MG63 (cell line): ENCODE measurements around the gene WWOX. TPM values are rescaled to one million over a fixed set of nuclear protein-coding genes. Genes with fewer than 3 reads are reported as not detected.
A peak's percentile ranks its signal among the peaks of the same experiment; 100 is the strongest.

ENCODE experiments used
- DNase-seq: peaks from one replicate; pipeline ENCODE4 v3.0.0-alpha.2; 2020
- H3K27me3 ChIP-seq: fragments of 250-450 bp; sonication (Bioruptor Pico); 2 replicates; pipeline ENCODE4 v1.5.1; 2020; ENCODE audit warnings: mild to moderate bottlenecking, moderate library complexity
- H3K36me3 ChIP-seq: fragments of 250-450 bp; sonication (Bioruptor Pico); 2 replicates; pipeline ENCODE4 v1.5.1; 2020; ENCODE audit warnings: mild to moderate bottlenecking, moderate library complexity
- H3K4me3 ChIP-seq: fragments of 250-450 bp; sonication (Bioruptor Pico); 2 replicates; pipeline ENCODE4 v1.5.1; 2020; ENCODE audit warnings: mild to moderate bottlenecking, moderate library complexity
- H3K9me3 ChIP-seq: fragments of 250-450 bp; sonication (Bioruptor Pico); 2 replicates; pipeline ENCODE4 v1.5.1; 2020; ENCODE audit warnings: mild to moderate bottlenecking, moderate library complexity
- total RNA-seq: library from RNA; depleted of rRNA; stranded (reverse); fragments of >200 nt; shearing (Covaris generic); gene quantifications from 2 replicates; pipeline ENCODE4 v1.2.3, GENCODE V29; 2014; ENCODE audit warnings: low replicate concordance

The WWOX gene
- total RNA-seq, 1 experiment from 2014 or later = 11.4 TPM

GRCh38 chr16:79155904-79156303 is 1056.5 kb downstream of the WWOX start:
- no peak overlapping the region for H3K4me3 ChIP-seq
- H3K27me3 ChIP-seq = no peaks in the 10 kb centered on the region
- no peaks in the 10 kb centered on the region for H3K9me3 ChIP-seq
- H3K36me3 ChIP-seq = no peaks in the 10 kb centered on the region
- no peak for DNase-seq

DNA sequence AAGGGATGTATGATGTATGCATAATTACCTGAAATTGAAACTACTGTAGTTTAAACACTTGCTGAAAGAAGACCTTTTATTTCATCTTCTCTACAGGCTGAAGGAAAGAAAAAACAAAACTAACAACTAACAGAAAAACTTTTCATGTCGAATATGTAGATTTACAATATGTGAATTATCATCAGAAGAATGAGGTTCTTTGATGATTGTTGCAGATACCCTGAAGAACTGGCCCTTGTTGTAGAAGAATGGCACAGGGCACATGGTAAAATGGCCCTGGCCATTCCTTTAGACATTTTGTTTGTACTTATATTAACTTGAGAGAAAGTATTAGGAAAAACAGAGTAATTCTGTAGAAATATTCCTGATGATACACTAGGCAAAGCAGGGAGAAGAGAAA is 1057.3 kb downstream of the WWOX start:
- Histone ChIP-seq H3K4me3 (no peak overlapping the region), H3K27me3 (no peaks in the 10 kb centered on the region), H3K36me3 (no peaks in the 10 kb centered on the region), H3K9me3 (no peaks in the 10 kb centered on the region)
- DNase-seq = no peak

- Histone ChIP-seq H3K27me3 (no peaks in the 10 kb centered on the region), H3K9me3 (no peaks in the 10 kb centered on the region), H3K36me3 (no peaks in the 10 kb centered on the region), H3K4me3 (no peak overlapping the region)
- no peak for DNase-seq
Observed at GRCh38 chr16:79158337-79158736, 1058.9 kb downstream of the WWOX start.

DNA sequence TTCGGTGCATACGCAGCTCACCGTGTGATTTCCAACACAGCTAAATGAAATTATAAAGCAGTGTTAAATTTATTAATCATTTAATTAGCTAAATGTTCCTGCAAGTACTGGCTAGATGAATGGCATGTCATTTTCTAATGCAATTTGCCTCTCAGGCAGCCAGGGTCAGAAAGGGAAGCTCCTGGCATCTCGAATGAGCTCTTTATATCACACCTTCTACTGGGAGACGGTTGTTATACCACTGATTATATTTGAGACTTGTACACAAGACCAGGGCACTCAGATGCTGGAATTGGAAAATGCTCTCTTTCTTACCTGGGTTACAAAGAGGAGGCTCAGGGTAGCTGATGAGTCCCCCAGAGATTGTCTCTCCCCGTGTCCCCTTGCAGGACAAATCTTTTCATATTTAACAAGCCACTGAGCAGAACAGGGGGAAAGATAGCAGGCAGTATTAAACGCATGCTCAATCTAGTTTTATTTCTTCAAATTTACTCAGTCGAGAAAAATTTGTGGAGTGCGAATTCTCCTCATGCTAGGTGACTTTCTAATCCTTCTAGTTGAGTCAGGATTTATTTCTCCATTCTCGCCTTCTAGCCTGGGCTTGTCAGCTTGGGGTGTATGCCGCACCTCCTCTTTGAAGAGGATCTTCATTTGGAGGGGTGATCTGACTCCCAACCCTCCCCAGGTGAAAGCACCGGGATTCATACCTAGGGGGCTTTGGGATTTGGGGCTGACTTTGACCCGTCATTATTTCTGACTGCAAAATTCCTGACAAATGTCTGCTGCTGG is 1060.0 kb downstream of the WWOX start:
- no peaks in the 10 kb centered on the region for H3K36me3 ChIP-seq
- no peaks in the 10 kb centered on the region for H3K27me3 ChIP-seq
- DNase-seq = no peak
- H3K4me3 ChIP-seq = no peak overlapping the region
- H3K9me3 ChIP-seq = no peaks in the 10 kb centered on the region

- Histone ChIP-seq H3K36me3 (no peaks in the 10 kb centered on the region), H3K4me3 (no peak overlapping the region), H3K27me3 (no peaks in the 10 kb centered on the region), H3K9me3 (no peaks in the 10 kb centered on the region)
- DNase-seq = no peak
Observed at GRCh38 chr16:79162977-79163376, 1063.5 kb downstream of the WWOX start.

GRCh38 chr16:79163691-79164387 is 1064.4 kb downstream of the WWOX start:
- Histone ChIP-seq H3K36me3 (no peaks in the 10 kb centered on the region), H3K27me3 (no peaks in the 10 kb centered on the region), H3K9me3 (no peaks in the 10 kb centered on the region), H3K4me3 (peak overlapping the region; percentile 21)
- peak; percentile 40 for DNase-seq

- Histone ChIP-seq H3K36me3 (no peaks in the 10 kb centered on the region), H3K27me3 (no peaks in the 10 kb centered on the region), H3K9me3 (no peaks in the 10 kb centered on the region), H3K4me3 (no peak overlapping the region; the same call in 1 of the 2 replicates)
- DNase-seq = no peak
Observed at GRCh38 chr16:79164388-79164995, 1065.0 kb downstream of the WWOX start.

DNA sequence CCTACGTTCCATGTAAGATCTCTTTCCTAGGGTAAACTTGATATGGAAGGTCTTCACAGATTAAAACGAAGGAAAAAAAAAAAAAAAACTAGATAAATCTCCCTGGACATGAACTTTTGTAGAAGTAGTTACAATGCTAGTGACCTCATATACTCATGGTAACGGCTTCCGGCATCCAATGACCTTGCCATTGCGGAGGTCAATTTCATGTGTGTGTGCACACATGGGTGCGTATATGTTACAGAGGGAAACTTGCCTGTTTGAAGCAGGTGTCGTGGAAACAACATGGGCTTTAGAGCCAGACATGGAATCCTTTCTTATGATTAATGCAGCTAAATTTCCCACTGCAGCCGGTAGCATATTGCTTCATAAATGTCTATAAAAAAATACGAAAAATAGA is 1065.6 kb downstream of the WWOX start:
- Histone ChIP-seq H3K9me3 (no peaks in the 10 kb centered on the region), H3K36me3 (no peaks in the 10 kb centered on the region), H3K4me3 (no peak overlapping the region), H3K27me3 (no peaks in the 10 kb centered on the region)
- DNase-seq = no peak

GRCh38 chr16:79165506-79165905 is 1066.1 kb downstream of the WWOX start:
- DNase-seq = no peak

GRCh38 chr16:79167893-79168292 is 1068.4 kb downstream of the WWOX start:
- DNase-seq = no peak
- no peaks in the 10 kb centered on the region for H3K36me3 ChIP-seq
- H3K4me3 ChIP-seq = no peak overlapping the region
- H3K9me3 ChIP-seq = no peaks in the 10 kb centered on the region
- no peaks in the 10 kb centered on the region for H3K27me3 ChIP-seq

More at GRCh38 chr16:79165506-79165905, 1066.1 kb downstream of the WWOX start:
- Histone ChIP-seq H3K27me3 (no peaks in the 10 kb centered on the region), H3K9me3 (no peaks in the 10 kb centered on the region), H3K36me3 (no peaks in the 10 kb centered on the region), H3K4me3 (no peak overlapping the region)

DNA sequence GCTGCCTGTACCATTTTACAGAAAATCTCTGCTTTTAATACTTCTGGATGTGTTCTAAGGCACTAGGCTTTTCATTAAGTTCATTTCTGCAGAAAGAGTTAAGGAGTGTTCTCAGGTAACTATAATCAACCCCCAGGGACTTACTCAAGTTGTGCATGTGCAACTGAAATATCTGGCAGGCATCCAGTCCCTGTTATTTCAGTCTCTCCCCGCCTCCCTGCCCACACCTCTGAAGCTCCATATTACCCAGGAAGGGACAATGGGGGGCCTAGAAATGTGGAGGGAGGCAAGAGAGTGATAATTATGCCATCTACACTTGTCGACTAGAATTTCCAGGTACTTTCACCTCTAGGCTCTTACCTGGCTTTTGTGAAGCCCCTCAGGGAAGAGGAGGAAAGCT is 1068.9 kb downstream of the WWOX start:
- no peak overlapping the region for H3K4me3 ChIP-seq
- no peaks in the 10 kb centered on the region for H3K27me3 ChIP-seq
- H3K9me3 ChIP-seq = no peaks in the 10 kb centered on the region
- no peak for DNase-seq
- no peaks in the 10 kb centered on the region for H3K36me3 ChIP-seq

GRCh38 chr16:79169239-79169638 is 1069.8 kb downstream of the WWOX start:
- no peak for DNase-seq
- Histone ChIP-seq H3K36me3 (no peaks in the 10 kb centered on the region), H3K4me3 (no peak overlapping the region), H3K27me3 (no peaks in the 10 kb centered on the region), H3K9me3 (no peaks in the 10 kb centered on the region)

DNA sequence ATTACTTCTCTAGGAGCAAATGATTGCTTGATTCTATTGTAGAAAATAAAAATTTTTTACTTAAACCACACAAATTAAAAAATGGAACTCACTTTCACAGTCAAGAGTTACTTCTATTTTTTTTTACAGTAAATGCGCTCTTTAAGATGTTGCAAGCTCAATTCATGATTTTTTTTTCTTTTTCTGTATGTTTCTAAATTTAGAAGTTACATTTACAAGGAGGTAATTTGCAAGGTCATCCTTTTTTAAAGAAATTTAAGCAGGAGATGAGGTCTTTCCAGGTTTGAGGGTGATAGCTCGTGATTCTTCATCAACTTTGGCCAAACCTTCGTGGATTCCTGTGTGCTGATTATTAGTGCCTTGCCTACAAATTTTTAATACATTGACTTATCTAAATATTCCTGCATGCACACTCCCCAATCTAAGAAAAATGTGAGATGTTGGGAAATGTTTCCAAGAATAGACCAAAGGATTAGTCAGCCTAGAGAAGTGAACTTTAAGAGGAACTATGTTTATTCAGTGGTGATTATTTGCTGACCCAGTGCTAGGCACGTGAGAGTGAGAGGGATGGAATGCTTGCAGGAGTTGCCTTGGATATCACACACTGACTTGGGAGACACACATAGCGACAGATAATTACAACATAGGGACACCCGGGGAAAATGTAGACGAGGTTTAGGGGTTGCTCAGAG is 1071.2 kb downstream of the WWOX start:
- no peak for DNase-seq
- no peaks in the 10 kb centered on the region for H3K36me3 ChIP-seq

DNA sequence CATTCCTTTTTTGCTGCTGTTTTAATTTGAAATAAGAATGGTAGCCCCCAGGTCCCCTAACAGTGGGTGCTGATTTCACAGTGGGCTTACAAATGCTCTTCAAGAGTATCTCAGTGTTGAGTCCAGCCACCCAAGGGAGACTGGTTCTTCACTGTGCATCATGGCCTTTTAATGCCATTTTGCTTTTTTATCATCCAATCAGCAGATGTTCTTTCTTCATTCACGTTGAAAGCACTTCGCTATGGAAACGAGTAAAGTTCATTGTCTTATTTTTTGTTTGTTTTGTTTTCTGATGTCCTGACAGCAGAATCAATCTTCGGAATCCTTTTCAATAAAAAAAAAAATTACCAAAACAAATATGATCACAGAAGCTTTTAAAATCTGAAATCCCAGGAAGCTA is 1072.0 kb downstream of the WWOX start:
- Histone ChIP-seq H3K36me3 (no peaks in the 10 kb centered on the region), H3K27me3 (no peaks in the 10 kb centered on the region), H3K4me3 (no peak overlapping the region), H3K9me3 (no peaks in the 10 kb centered on the region)
- no peak for DNase-seq

More for the DNA sequence above, 1071.2 kb downstream of the WWOX start:
- Histone ChIP-seq H3K9me3 (no peaks in the 10 kb centered on the region), H3K4me3 (no peak overlapping the region), H3K27me3 (no peaks in the 10 kb centered on the region)

DNA sequence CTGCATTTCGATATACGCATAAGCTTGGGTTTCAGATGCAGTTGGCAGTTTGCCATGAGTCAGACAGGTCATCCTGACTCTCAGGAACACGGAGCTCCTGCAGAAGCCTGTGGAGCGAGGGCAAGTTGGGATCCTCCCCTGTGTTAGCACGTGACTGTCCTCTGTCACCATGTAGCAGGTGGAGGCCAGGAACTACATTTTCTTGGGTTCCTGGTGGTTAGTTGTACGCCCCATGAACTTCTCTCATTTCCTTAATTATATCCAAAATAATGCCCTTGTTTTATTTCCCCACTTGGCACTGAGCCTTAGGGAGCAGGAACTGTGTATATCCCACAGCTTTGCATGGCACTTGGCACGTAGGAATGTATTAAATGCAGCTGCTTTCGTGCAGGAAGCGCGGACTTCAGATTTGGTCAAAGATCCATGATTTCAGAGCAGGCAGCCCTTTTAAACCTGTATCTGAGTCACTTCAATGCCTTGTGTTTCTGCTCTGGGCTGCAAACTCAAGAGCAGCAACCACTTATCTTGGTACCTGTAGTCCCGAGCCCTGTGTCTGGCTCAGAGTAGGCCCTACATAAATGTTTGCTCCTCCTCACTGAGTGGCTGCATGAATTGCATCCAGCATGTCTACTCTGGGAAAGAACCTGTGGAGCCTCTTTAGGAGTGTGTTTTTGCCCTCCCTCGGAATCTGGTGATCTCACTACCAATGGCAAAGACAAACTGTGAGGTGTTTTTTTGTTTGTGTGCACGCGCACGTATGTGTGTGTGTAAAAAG is 1072.7 kb downstream of the WWOX start:
- no peak for DNase-seq

GRCh38 chr16:79172976-79173500 is 1073.6 kb downstream of the WWOX start:
- H3K9me3 ChIP-seq = no peaks in the 10 kb centered on the region
- H3K36me3 ChIP-seq = no peaks in the 10 kb centered on the region
- no peak overlapping the region for H3K4me3 ChIP-seq
- no peaks in the 10 kb centered on the region for H3K27me3 ChIP-seq
- no peak for DNase-seq

More for the DNA sequence above, 1072.7 kb downstream of the WWOX start:
- Histone ChIP-seq H3K9me3 (no peaks in the 10 kb centered on the region), H3K27me3 (no peaks in the 10 kb centered on the region), H3K36me3 (no peaks in the 10 kb centered on the region), H3K4me3 (no peak overlapping the region)
